CD14-positive monocyte (primary cell): ENCODE data around the gene TTLL11. TPM values are rescaled to one million over a fixed set of nuclear protein-coding genes. Genes with fewer than 3 reads are reported as not detected.

Experiments used
- DNase-seq, 3 donors: peaks; one replicate each; pipeline ENCODE4 v3.0.0-alpha.2; 2011 to 2022
- H2AFZ ChIP-seq: 2 replicates; pipeline ENCODE4 v1.6.0; 2012; ENCODE audit warnings: mild to moderate bottlenecking, low read depth, low read length, inconsistent platforms; ENCODE audit not compliant: insufficient read depth, poor library complexity, severe bottlenecking
- H3K27ac ChIP-seq, 2 donors: 1 replicate in 1 of 2; 2 replicates in 1 of 2; pipeline ENCODE4 v1.5.1; 2012 to 2013; ENCODE audit warnings: low read length in 2 of 2, control low read depth in 1 of 2, inconsistent platforms in 1 of 2, low read depth in 1 of 2, mild to moderate bottlenecking in 1 of 2
- H3K27me3 ChIP-seq, 2 donors: one replicate each; pipeline versions ENCODE4 v1.6.0 to v1.6.1; 2011 to 2013; ENCODE audit warnings: low read length in 2 of 2; ENCODE audit not compliant: control insufficient read depth in 2 of 2, insufficient read depth in 2 of 2
- H3K36me3 ChIP-seq, 2 donors: replicated peaks in 1 of 2; 1 replicate in 1 of 2; 2 replicates in 1 of 2; pipeline versions ENCODE4 v1.5.1 to v1.6.1; 2012 to 2013; ENCODE audit warnings: low read length in 2 of 2, control low read depth in 1 of 2, inconsistent platforms in 1 of 2, mild to moderate bottlenecking in 1 of 2; ENCODE audit not compliant: insufficient read depth in 2 of 2, control insufficient read depth in 1 of 2
- H3K4me1 ChIP-seq, 2 donors: 1 replicate in 1 of 2; 2 replicates in 1 of 2; pipeline versions ENCODE4 v1.5.1 to v1.6.1; 2012 to 2013; ENCODE audit warnings: low read length in 2 of 2, control low read depth in 1 of 2, inconsistent platforms in 1 of 2, mild to moderate bottlenecking in 1 of 2, moderate library complexity in 1 of 2; ENCODE audit not compliant: insufficient read depth in 2 of 2, control insufficient read depth in 1 of 2
- H3K4me2 ChIP-seq: replicated peaks from 2 replicates; pipeline ENCODE3; 2012; ENCODE audit warnings: low read length, moderate library complexity, mild to moderate bottlenecking; ENCODE audit not compliant: poor library complexity, severe bottlenecking; ENCODE audit errors: extremely low read depth
- H3K4me3 ChIP-seq, 3 experiments: fragments of 200-600 bp in 1 of 3; sonication (generic) in 1 of 3; replicated peaks in 1 of 3; 1 replicate in 2 of 3; 2 replicates in 1 of 3; pipeline ENCODE4 v1.5.1; 2011 to 2013; ENCODE audit warnings: low read length in 3 of 3, mild to moderate bottlenecking in 3 of 3, control low read depth in 2 of 3, low read depth in 2 of 3, inconsistent platforms in 1 of 3, moderate library complexity in 1 of 3
- H3K79me2 ChIP-seq: 2 replicates; pipeline ENCODE4 v1.6.0; 2012; ENCODE audit warnings: mild to moderate bottlenecking, control low read depth, inconsistent platforms, low read length, moderate library complexity; ENCODE audit not compliant: insufficient read depth
- H3K9ac ChIP-seq: 2 replicates; pipeline ENCODE4 v1.6.0; 2017; ENCODE audit warnings: low read length, mild to moderate bottlenecking; ENCODE audit not compliant: insufficient read depth, poor library complexity, severe bottlenecking
- H3K9me3 ChIP-seq, 2 donors: replicated peaks in 1 of 2; 1 replicate in 1 of 2; 2 replicates in 1 of 2; pipeline versions ENCODE4 v1.5.1 to v1.6.1; 2012 to 2013; ENCODE audit warnings: low read length in 2 of 2, control low read depth in 1 of 2; ENCODE audit not compliant: control insufficient read depth in 1 of 2, insufficient read depth in 1 of 2
- H4K20me1 ChIP-seq: 2 replicates; pipeline ENCODE4 v1.6.0; 2012; ENCODE audit warnings: mild to moderate bottlenecking, low read length, control low read depth, moderate library complexity; ENCODE audit not compliant: insufficient read depth
- H3K27ac Mint-ChIP-seq, 7 donors: one replicate each; pipeline ENCODE4 v1.8.0; 2020; ENCODE audit warnings: mild to moderate bottlenecking in 7 of 7, mixed read lengths in 7 of 7, moderate library complexity in 6 of 7, inconsistent platforms in 2 of 7
- H3K27me3 Mint-ChIP-seq, 3 donors: one replicate each; pipeline ENCODE4 v1.8.0; 2021 to 2022; ENCODE audit warnings: low read depth in 3 of 3, mild to moderate bottlenecking in 3 of 3, mixed read lengths in 3 of 3, moderate library complexity in 3 of 3, inconsistent platforms in 1 of 3
- H3K36me3 Mint-ChIP-seq, 2 donors: one replicate each; pipeline ENCODE4 v1.8.0; 2020; ENCODE audit warnings: mixed read lengths in 2 of 2, inconsistent platforms in 1 of 2, mild to moderate bottlenecking in 1 of 2
- H3K4me1 Mint-ChIP-seq: one replicate; pipeline ENCODE4 v1.8.0; 2020; ENCODE audit warnings: mild to moderate bottlenecking, mixed read lengths
- H3K4me3 Mint-ChIP-seq, 2 donors: one replicate each; pipeline ENCODE4 v1.8.0; 2020; ENCODE audit warnings: mild to moderate bottlenecking in 2 of 2, mixed read lengths in 2 of 2, moderate library complexity in 1 of 2
- H3K9me3 Mint-ChIP-seq, 7 donors: one replicate each; pipeline ENCODE4 v1.8.0; 2020 to 2022; ENCODE audit warnings: mixed read lengths in 7 of 7, mild to moderate bottlenecking in 6 of 7, moderate library complexity in 6 of 7, inconsistent platforms in 2 of 7
- CTCF ChIP-seq: fragments of 200-600 bp; IDR thresholded peaks from one replicate; pipeline ENCODE4 v1.8.0; 2022; ENCODE audit warnings: antibody characterized with exemption, mild to moderate bottlenecking
- WGBS: methylation state at CpG from one replicate; pipeline ENCODE4 v1.1.5; 2013; ENCODE audit warnings: missing lambda C conversion rate; ENCODE audit not compliant: insufficient coverage; 5-methylcytosine and 5-hydroxymethylcytosine counted together
- intact Hi-C, 2 donors: fragments of 100-400 bp; cut with micrococcal nuclease; formaldehyde crosslinking; loops; one replicate each; pipeline versions ENCODE4 v1.15.0 to v1.15.1; 2023
- polyA plus RNA-seq, 3 donors: library from polyadenylated mRNA; depleted of rRNA in 1 of 3; unstranded in 2 of 3; stranded (reverse) in 1 of 3; fragments of 300-500 nt in 2 of 3; fragments of >200 nt in 1 of 3; fragmentation: Illumina TruSeq in 2 of 3; gene quantifications; 1 replicate in 2 of 3; 2 replicates in 1 of 3; pipeline ENCODE4 v1.2.3, GENCODE V29; 2012 to 2021

The TTLL11 gene
- polyA plus RNA-seq, 3 donors: 2.9 to 3.5 (median 3.1) TPM

DNA sequence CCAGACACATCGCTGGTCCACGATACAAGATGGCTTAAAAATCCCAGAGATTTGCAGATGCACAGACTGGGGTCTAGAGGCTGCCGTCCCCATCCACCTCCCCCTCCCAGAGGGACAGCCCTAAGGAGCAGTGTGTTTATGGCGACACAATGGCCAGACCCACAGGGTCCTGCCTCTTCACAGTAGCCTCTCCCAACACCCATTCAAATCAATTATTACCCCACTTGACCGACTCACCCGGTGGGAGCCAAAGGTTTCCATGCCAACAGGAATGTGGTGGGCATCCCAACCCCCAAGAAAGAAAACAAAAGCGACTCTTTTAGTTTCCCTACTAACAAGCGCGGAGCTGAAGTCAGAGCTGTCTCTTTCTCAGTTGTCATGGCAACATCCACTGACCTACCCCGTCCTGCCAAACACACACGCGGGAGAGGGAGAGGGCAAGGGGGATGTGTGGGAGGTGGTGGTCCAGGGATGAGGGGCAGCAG, 209.0 kb downstream of the TTLL11 start:
- Mint-ChIP-seq H3K27me3 (peaks cover 0 to 12% (median 6%) of the 10 kb centered on the region in 3 donors), H3K36me3 (no peaks in the 10 kb centered on the region), H3K9me3 (no peaks in the 10 kb centered on the region), H3K27ac (no peak overlapping the region), H3K4me3 (no peak overlapping the region), H3K4me1 (peaks cover 6% of the 10 kb centered on the region)
- H3K79me2 ChIP-seq: no peaks in the 10 kb centered on the region
- TF ChIP-seq CTCF: no peak
- H3K4me3 ChIP-seq: no peak overlapping the region
- no peaks in the 10 kb centered on the region for H3K27me3 ChIP-seq
- DNase-seq: no peak
- no peaks in the 10 kb centered on the region for H3K36me3 ChIP-seq
- no peak overlapping the region for H3K4me2 ChIP-seq
- no peak overlapping the region for H2AFZ ChIP-seq
- no peaks in the 10 kb centered on the region for H3K4me1 ChIP-seq
- no peaks in the 10 kb centered on the region for H3K9me3 ChIP-seq
- H4K20me1 ChIP-seq: no peaks in the 10 kb centered on the region
- 79% methylated on average over 6 of the region's 12 CpGs for WGBS
- intact Hi-C loops: no loop called here
- H3K9ac ChIP-seq: no peak overlapping the region
- H3K27ac ChIP-seq: no peak overlapping the region

GRCh38 chr9:121883281-121884056, 209.6 kb downstream of the TTLL11 start:
- Histone ChIP-seq H4K20me1 (no peaks in the 10 kb centered on the region), H2AFZ (no peak overlapping the region), H3K27ac (no peak overlapping the region), H3K9ac (no peak overlapping the region), H3K27me3 (no peaks in the 10 kb centered on the region), H3K4me2 (no peak overlapping the region), H3K4me1 (no peaks in the 10 kb centered on the region), H3K4me3 (no peak overlapping the region), H3K36me3 (no peaks in the 10 kb centered on the region), H3K79me2 (no peaks in the 10 kb centered on the region), H3K9me3 (no peaks in the 10 kb centered on the region)
- no peak for TF ChIP-seq CTCF
- no peak overlapping the region for H3K4me3 Mint-ChIP-seq
- intact Hi-C loops: no loop called here
- 83% methylated on average over 4 of the region's 8 CpGs for WGBS
- no peak for DNase-seq
- H3K4me1 Mint-ChIP-seq: peaks cover 6% of the 10 kb centered on the region
- H3K27me3 Mint-ChIP-seq: peaks cover 0 to 12% (median 6%) of the 10 kb centered on the region in 3 donors
- no peak overlapping the region for H3K27ac Mint-ChIP-seq
- no peaks in the 10 kb centered on the region for H3K9me3 Mint-ChIP-seq
- no peaks in the 10 kb centered on the region for H3K36me3 Mint-ChIP-seq
